ENCODE results near the gene PTPRG.

PTPRG gene

GRCh38 chr3:61908382-61908781, 347.0 kb downstream of the PTPRG start:
- DNase-seq, result no peak

- no peak for DNase-seq
These were observed 349.4 kb downstream of the PTPRG start for GRCh38 chr3:61910732-61911131.

GRCh38 chr3:61912158-61912557, 350.8 kb downstream of the PTPRG start:
- no peak for DNase-seq

- no peak for DNase-seq
These were observed 352.3 kb downstream of the PTPRG start for GRCh38 chr3:61913701-61914100.

- no peak for DNase-seq
These were observed 352.9 kb downstream of the PTPRG start for GRCh38 chr3:61914276-61914675.

- no peak for DNase-seq
These were observed 353.9 kb downstream of the PTPRG start for GRCh38 chr3:61915296-61915695.

- no peak for DNase-seq
These were observed 358.0 kb downstream of the PTPRG start for GRCh38 chr3:61919371-61919770.

- DNase-seq, result no peak
These were observed 360.7 kb downstream of the PTPRG start for GRCh38 chr3:61922118-61922517.

GRCh38 chr3:61924090-61924735, 362.8 kb downstream of the PTPRG start:
- DNase-seq, result no peak

- no peak for DNase-seq
These were observed 363.6 kb downstream of the PTPRG start for GRCh38 chr3:61924991-61925390.

GRCh38 chr3:61925721-61926120, 364.4 kb downstream of the PTPRG start:
- no peak for DNase-seq

- DNase-seq, result no peak
These were observed 365.6 kb downstream of the PTPRG start for GRCh38 chr3:61926923-61927322.

GRCh38 chr3:61927332-61927731, 366.0 kb downstream of the PTPRG start:
- DNase-seq, result no peak

GRCh38 chr3:61928039-61928438, 366.7 kb downstream of the PTPRG start:
- DNase-seq, result no peak

GRCh38 chr3:61928776-61929314, 367.5 kb downstream of the PTPRG start:
- no peak for DNase-seq

GRCh38 chr3:61929617-61930016, 368.2 kb downstream of the PTPRG start:
- DNase-seq, result no peak

GRCh38 chr3:61932499-61932898, 371.1 kb downstream of the PTPRG start:
- DNase-seq, result no peak

GRCh38 chr3:61933798-61934504, 372.6 kb downstream of the PTPRG start:
- DNase-seq, result no peak

- no peak for DNase-seq
These were observed 373.1 kb downstream of the PTPRG start for GRCh38 chr3:61934505-61934871.

GRCh38 chr3:61935814-61936213, 374.4 kb downstream of the PTPRG start:
- no peak for DNase-seq

- no peak for DNase-seq
These were observed 375.1 kb downstream of the PTPRG start for GRCh38 chr3:61936344-61936937.

GRCh38 chr3:61937477-61937876, 376.1 kb downstream of the PTPRG start:
- DNase-seq, result no peak

GRCh38 chr3:61938878-61939549, 377.6 kb downstream of the PTPRG start:
- DNase-seq, result no peak

GRCh38 chr3:61940236-61940635, 378.9 kb downstream of the PTPRG start:
- no peak for DNase-seq

All from NCI-H510A treated with DMSO at 0.1 percent for 48 hours (cell line).